Measurements from ENCODE around the gene EML1.

GRCh38 chr14:99874306-99874705 lies 81.1 kb downstream of the EML1 start:
- no peak for TF ChIP-seq CTCF (IDR thresholded peaks at IDR 0.05)
- TF ChIP-seq POLR2A (IDR thresholded peaks at IDR 0.05): no peak

All from right lobe of liver (tissue), 4 donors.